Measurements from ENCODE around the gene TRIM33. TPM values are rescaled to one million over a fixed set of nuclear protein-coding genes. Genes with fewer than 3 reads are reported as not detected.
"Not testable (repeated sequence)": the region's sequence is repeated elsewhere in the genome, so short reads cannot be mapped to it uniquely, and the experiment has no call there.

TRIM33 gene
- total RNA-seq, 2 experiments from 2014 or later = 32.5 to 34.1 TPM

GRCh38 chr1:114436799-114437198, 74.2 kb downstream of the TRIM33 start:
- ChIA-PET CTCF (interaction anchor here (0.7 to 1.6 kb wide), 3 partner anchors 10 to 118 kb away, joined by 3 to 4 read pairs (median 3); no protein-coding TSS in a partner anchor), POLR2A (no interaction called here)

- ChIA-PET CTCF (interaction anchor here (1.6 kb wide), 1 partner anchor 88 kb away, joined by 3 read pairs; no protein-coding TSS in a partner anchor), POLR2A (no interaction called here)
Observed at GRCh38 chr1:114435088-114435715, 75.8 kb downstream of the TRIM33 start.

GRCh38 chr1:114431026-114431425, 80.0 kb downstream of the TRIM33 start:
- ChIA-PET POLR2A (no interaction called here), CTCF (no interaction called here)

- ChIA-PET POLR2A (no interaction called here), CTCF (interaction anchor here (0.5 to 1.8 kb wide), 4 partner anchors 10 to 82 kb away, joined by 3 to 5 read pairs (median 4); no protein-coding TSS in a partner anchor)
Observed at GRCh38 chr1:114428083-114428754, 82.8 kb downstream of the TRIM33 start.

GRCh38 chr1:114427612-114428011, 83.4 kb downstream of the TRIM33 start:
- ChIA-PET CTCF (interaction anchor here (1.1 to 1.8 kb wide), 3 partner anchors 9 to 81 kb away, joined by 3 to 5 read pairs (median 3); no protein-coding TSS in a partner anchor), POLR2A (no interaction called here)

- ChIA-PET CTCF (interaction anchor here (1.2 to 1.5 kb wide), 2 partner anchors 8 to 77 kb away, joined by 4 read pairs; no protein-coding TSS in a partner anchor), POLR2A (no interaction called here)
Observed at GRCh38 chr1:114423455-114423854, 87.5 kb downstream of the TRIM33 start.

GRCh38 chr1:114418948-114419347, 92.1 kb downstream of the TRIM33 start:
- CTCF ChIA-PET = interaction anchor here (0.7 to 2.3 kb wide), 2 partner anchors 10 to 72 kb away, joined by 3 to 6 read pairs; no protein-coding TSS in a partner anchor

GRCh38 chr1:114397601-114398000, 113.4 kb downstream of the TRIM33 start:
- CTCF ChIA-PET = no interaction called here
- POLR2A ChIA-PET = no interaction called here

More at GRCh38 chr1:114418948-114419347, 92.1 kb downstream of the TRIM33 start:
- POLR2A ChIA-PET = not testable (repeated sequence)

- POLR2A ChIA-PET = no interaction called here
- CTCF ChIA-PET = no interaction called here
Observed at GRCh38 chr1:114395863-114396262, 115.1 kb downstream of the TRIM33 start.

- ChIA-PET POLR2A (no interaction called here), CTCF (no interaction called here)
Observed at GRCh38 chr1:114390960-114391359, 120.0 kb downstream of the TRIM33 start.

GRCh38 chr1:114390361-114390760, 120.6 kb downstream of the TRIM33 start:
- ChIA-PET POLR2A (no interaction called here), CTCF (no interaction called here)

GRCh38 chr1:114388432-114389003, 122.5 kb downstream of the TRIM33 start:
- CTCF ChIA-PET = no interaction called here
- POLR2A ChIA-PET = no interaction called here

GRCh38 chr1:114387585-114387984, 123.4 kb downstream of the TRIM33 start:
- POLR2A ChIA-PET, CTCF ChIA-PET: not testable (repeated sequence)

GRCh38 chr1:114387010-114387360, 124.0 kb downstream of the TRIM33 start:
- CTCF ChIA-PET = no interaction called here
- POLR2A ChIA-PET = no interaction called here

GRCh38 chr1:114386129-114387009, 124.6 kb downstream of the TRIM33 start:
- POLR2A ChIA-PET = no interaction called here
- CTCF ChIA-PET = no interaction called here

- POLR2A ChIA-PET = no interaction called here
- CTCF ChIA-PET = no interaction called here
Observed at GRCh38 chr1:114384922-114385321, 126.1 kb downstream of the TRIM33 start.

GRCh38 chr1:114379987-114380386, 131.0 kb downstream of the TRIM33 start:
- ChIA-PET POLR2A (no interaction called here), CTCF (interaction anchor here (1.4 kb wide), 1 partner anchor 33 kb away, joined by 4 read pairs; no protein-coding TSS in a partner anchor)

GRCh38 chr1:114379358-114379757, 131.6 kb downstream of the TRIM33 start:
- CTCF ChIA-PET = no interaction called here
- POLR2A ChIA-PET = no interaction called here

- POLR2A ChIA-PET = no interaction called here
- CTCF ChIA-PET = no interaction called here
Observed at GRCh38 chr1:114377356-114377755, 133.6 kb downstream of the TRIM33 start.

- POLR2A ChIA-PET = no interaction called here
- CTCF ChIA-PET = no interaction called here
Observed at GRCh38 chr1:114369930-114370329, 141.1 kb downstream of the TRIM33 start.
